NCI-H146 (cell line): ENCODE data around the gene ITGAV.

Source experiments
- DNase-seq: peaks from one replicate; lab custom pipeline; 2025; lab: John Stamatoyannopoulos, UW

ITGAV gene

GRCh38 chr2:186670831-186671230 is 81.0 kb downstream of the ITGAV start:
- no peak for DNase-seq

GRCh38 chr2:186675380-186675779 is 85.5 kb downstream of the ITGAV start:
- DNase-seq: no peak

- no peak for DNase-seq
These were observed 93.5 kb downstream of the ITGAV start for GRCh38 chr2:186683341-186683740.

GRCh38 chr2:186687807-186688211 is 98.0 kb downstream of the ITGAV start:
- DNase-seq: no peak

- no peak for DNase-seq
These were observed 99.0 kb downstream of the ITGAV start for GRCh38 chr2:186688813-186689212.

GRCh38 chr2:186690786-186691185 is 100.9 kb downstream of the ITGAV start:
- no peak for DNase-seq

GRCh38 chr2:186691231-186691630 is 101.4 kb downstream of the ITGAV start:
- no peak for DNase-seq

GRCh38 chr2:186691900-186692299 is 102.0 kb downstream of the ITGAV start:
- no peak for DNase-seq

GRCh38 chr2:186693446-186693832 is 103.6 kb downstream of the ITGAV start:
- DNase-seq: no peak

- peak; percentile 35 for DNase-seq
These were observed 105.4 kb downstream of the ITGAV start for GRCh38 chr2:186695081-186695756.

- peak; percentile 11 for DNase-seq
These were observed 106.4 kb downstream of the ITGAV start for GRCh38 chr2:186696290-186696689.

- DNase-seq: no peak
These were observed 106.9 kb downstream of the ITGAV start for GRCh38 chr2:186696804-186697203.

GRCh38 chr2:186697536-186697935 is 107.7 kb downstream of the ITGAV start:
- DNase-seq: no peak

- DNase-seq: no peak
These were observed 109.9 kb downstream of the ITGAV start for GRCh38 chr2:186699742-186700141.

GRCh38 chr2:186702006-186702405 is 112.2 kb downstream of the ITGAV start:
- no peak for DNase-seq

- no peak for DNase-seq
These were observed 112.6 kb downstream of the ITGAV start for GRCh38 chr2:186702501-186702900.

- no peak for DNase-seq
These were observed 115.0 kb downstream of the ITGAV start for GRCh38 chr2:186704897-186705296.

GRCh38 chr2:186709529-186710450 is 119.9 kb downstream of the ITGAV start:
- no peak for DNase-seq

GRCh38 chr2:186713691-186714090 is 123.8 kb downstream of the ITGAV start:
- DNase-seq: no peak

GRCh38 chr2:186714611-186715010 is 124.8 kb downstream of the ITGAV start:
- peak; percentile 82 for DNase-seq

- DNase-seq: no peak
These were observed 126.1 kb downstream of the ITGAV start for GRCh38 chr2:186716004-186716403.

- DNase-seq: peak; percentile 23
These were observed 127.0 kb downstream of the ITGAV start for GRCh38 chr2:186716899-186717298.

GRCh38 chr2:186717320-186718007 is 127.6 kb downstream of the ITGAV start:
- DNase-seq: peak; percentile 47
